Activated T-cell treated with anti-CD3 and anti-CD28 coated beads, Interleukin-2, amount 50 U/mL, for 24 hours (primary cell): ENCODE data around the gene S100A10.

Experiments
- DNase-seq: peaks from one replicate; pipeline ENCODE4 v3.0.0-alpha.2; 2020
- H3K27ac Mint-ChIP-seq: 2 replicates; pipeline ENCODE4 v1.8.0; 2020; ENCODE audit warnings: mild to moderate bottlenecking, mixed read lengths
- H3K27me3 Mint-ChIP-seq: 2 replicates; pipeline ENCODE4 v1.8.0; 2020; ENCODE audit warnings: mixed read lengths
- H3K36me3 Mint-ChIP-seq: 2 replicates; pipeline ENCODE4 v1.8.0; 2020; ENCODE audit warnings: low read depth, mixed read lengths
- H3K4me1 Mint-ChIP-seq: 2 replicates; pipeline ENCODE4 v1.8.0; 2020; ENCODE audit warnings: low read depth, mixed read lengths
- H3K4me3 Mint-ChIP-seq: 2 replicates; pipeline ENCODE4 v1.8.0; 2020; ENCODE audit warnings: mild to moderate bottlenecking, moderate library complexity, mixed read lengths
- H3K9me3 Mint-ChIP-seq: 2 replicates; pipeline ENCODE4 v1.8.0; 2020; ENCODE audit warnings: mixed read lengths

The S100A10 gene

GRCh38 chr1:152000964-152001630 lies 7.4 kb upstream of the S100A10 start:
- peaks cover 10% of the 10 kb centered on the region for H3K4me1 Mint-ChIP-seq
- H3K27ac Mint-ChIP-seq: no peak overlapping the region
- no peak for DNase-seq
- no peaks in the 10 kb centered on the region for H3K9me3 Mint-ChIP-seq
- H3K36me3 Mint-ChIP-seq: no peaks in the 10 kb centered on the region
- peaks cover 3% of the 10 kb centered on the region for H3K27me3 Mint-ChIP-seq
- H3K4me3 Mint-ChIP-seq: no peak overlapping the region

GRCh38 chr1:151998611-151999362 lies 5.1 kb upstream of the S100A10 start:
- no peak for DNase-seq
- Mint-ChIP-seq H3K4me3 (no peak overlapping the region), H3K36me3 (peaks cover 2% of the 10 kb centered on the region), H3K9me3 (no peaks in the 10 kb centered on the region), H3K27ac (no peak overlapping the region), H3K4me1 (peaks cover 23% of the 10 kb centered on the region), H3K27me3 (no peaks in the 10 kb centered on the region)

DNA sequence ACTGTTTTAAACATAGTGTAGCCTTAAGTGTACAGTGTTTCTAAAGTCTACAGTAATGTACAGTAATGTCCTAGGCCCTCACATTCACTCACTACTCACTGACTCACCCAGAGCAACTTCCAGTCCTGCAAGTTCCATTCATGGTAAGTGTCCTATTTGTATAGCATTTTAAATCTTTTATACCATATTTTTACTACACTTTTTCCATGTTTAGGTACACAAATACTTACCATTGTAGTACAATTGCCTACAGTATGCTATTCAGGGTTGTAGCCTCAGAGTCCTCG lies 3.6 kb upstream of the S100A10 start:
- no peaks in the 10 kb centered on the region for H3K9me3 Mint-ChIP-seq
- H3K4me3 Mint-ChIP-seq: no peak overlapping the region
- no peak for DNase-seq
- no peak overlapping the region for H3K27ac Mint-ChIP-seq
- H3K36me3 Mint-ChIP-seq: peaks cover 11% of the 10 kb centered on the region
- no peaks in the 10 kb centered on the region for H3K27me3 Mint-ChIP-seq
- H3K4me1 Mint-ChIP-seq: peaks cover 33% of the 10 kb centered on the region

DNA sequence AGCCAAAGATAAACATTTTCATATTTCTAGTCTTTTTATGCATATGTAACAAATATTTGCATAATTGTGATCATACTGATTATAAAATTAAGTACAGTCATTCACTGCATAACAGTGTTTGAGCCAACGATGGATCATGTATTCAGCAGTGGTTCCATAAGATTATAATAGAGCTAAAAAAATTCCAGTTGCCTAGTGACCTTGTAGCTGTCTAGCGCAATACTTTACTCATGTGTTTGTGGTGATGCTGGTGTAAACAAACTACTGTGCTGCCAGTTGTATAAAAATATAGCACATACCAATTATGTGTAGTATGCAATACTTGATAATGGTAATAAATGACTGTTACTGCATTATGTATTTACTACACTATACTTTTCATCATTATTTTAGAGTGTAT lies 2.1 kb upstream of the S100A10 start:
- Mint-ChIP-seq H3K27me3 (no peaks in the 10 kb centered on the region), H3K4me1 (peaks cover 38% of the 10 kb centered on the region), H3K27ac (no peak overlapping the region), H3K4me3 (no peak overlapping the region), H3K9me3 (no peaks in the 10 kb centered on the region), H3K36me3 (peaks cover 21% of the 10 kb centered on the region)
- no peak for DNase-seq

DNA sequence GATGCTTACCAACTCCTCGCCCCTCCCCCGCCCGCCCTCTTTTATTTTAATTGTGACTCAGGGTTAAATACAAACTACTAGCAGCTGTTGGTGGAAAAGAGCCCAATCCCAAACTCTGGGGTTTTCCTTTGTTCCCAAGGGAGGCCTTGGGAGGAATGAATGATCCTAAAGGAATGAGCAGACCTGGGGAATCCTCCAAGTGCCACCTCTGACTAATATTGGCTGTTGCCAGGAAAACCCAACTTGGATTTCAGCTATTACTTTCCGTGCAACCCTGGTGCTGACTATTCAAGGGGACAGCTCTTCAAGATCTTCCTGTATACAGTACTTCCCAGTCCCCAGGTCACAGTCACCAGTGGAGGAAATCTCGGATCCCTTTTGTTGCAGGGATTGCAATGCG lies 1.3 kb upstream of the S100A10 start:
- Mint-ChIP-seq H3K36me3 (peaks cover 23% of the 10 kb centered on the region), H3K4me1 (peaks cover 46% of the 10 kb centered on the region), H3K27me3 (no peaks in the 10 kb centered on the region), H3K9me3 (no peaks in the 10 kb centered on the region), H3K27ac (peak overlapping the region; percentile 63), H3K4me3 (peak overlapping the region; percentile 26)
- DNase-seq: no peak

- no peaks in the 10 kb centered on the region for H3K27me3 Mint-ChIP-seq
Measured at GRCh38 chr1:151993084-151993733, 450 bp downstream of the S100A10 start.

DNA sequence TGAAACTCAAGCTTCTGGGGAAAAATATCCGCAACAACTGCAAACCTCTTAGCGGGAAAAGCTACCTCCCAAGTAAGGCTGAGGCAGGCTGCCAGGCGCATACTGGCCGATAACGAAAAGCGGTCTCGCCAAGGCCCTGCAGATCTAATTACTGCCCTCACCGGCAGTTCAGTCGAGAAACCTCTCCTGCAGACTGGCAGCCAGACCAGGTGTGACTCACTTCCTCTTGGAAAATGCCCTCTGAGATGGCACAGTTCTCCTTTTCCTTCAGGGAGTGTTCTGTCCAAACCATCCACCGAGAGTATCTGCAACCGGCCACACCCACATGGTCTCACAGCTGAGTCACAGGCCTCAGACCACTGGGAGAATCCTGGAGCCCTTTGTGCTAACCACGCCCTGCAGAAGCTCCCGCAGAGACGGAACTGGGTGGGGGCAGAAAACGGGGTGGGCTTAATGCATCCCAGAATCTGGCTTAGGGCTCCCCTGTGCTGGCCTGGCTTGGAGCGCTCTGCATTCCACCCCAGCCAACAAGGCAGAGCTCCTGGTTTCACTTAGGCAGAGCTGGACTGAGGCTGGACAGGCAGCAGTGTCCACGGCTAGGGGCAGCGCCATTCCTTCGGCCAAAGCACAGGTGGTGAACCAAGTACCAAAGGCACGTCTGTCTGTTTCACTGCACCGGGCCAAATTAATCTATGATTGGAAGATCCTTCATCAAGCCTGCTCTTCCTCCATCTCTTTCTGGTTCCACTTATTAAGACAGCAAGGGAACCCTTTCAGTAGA lies 1.2 kb downstream of the S100A10 start:
- Mint-ChIP-seq H3K9me3 (no peaks in the 10 kb centered on the region), H3K27ac (peak overlapping the region; percentile 96), H3K36me3 (peaks cover 36% of the 10 kb centered on the region)

More at GRCh38 chr1:151993084-151993733, 450 bp downstream of the S100A10 start:
- H3K4me1 Mint-ChIP-seq: peaks cover 63% of the 10 kb centered on the region
- H3K9me3 Mint-ChIP-seq: no peaks in the 10 kb centered on the region
- H3K27ac Mint-ChIP-seq: peak overlapping the region; percentile 96
- peaks cover 32% of the 10 kb centered on the region for H3K36me3 Mint-ChIP-seq
- peak; percentile 69 for DNase-seq
- peak overlapping the region; percentile 94 for H3K4me3 Mint-ChIP-seq

DNA sequence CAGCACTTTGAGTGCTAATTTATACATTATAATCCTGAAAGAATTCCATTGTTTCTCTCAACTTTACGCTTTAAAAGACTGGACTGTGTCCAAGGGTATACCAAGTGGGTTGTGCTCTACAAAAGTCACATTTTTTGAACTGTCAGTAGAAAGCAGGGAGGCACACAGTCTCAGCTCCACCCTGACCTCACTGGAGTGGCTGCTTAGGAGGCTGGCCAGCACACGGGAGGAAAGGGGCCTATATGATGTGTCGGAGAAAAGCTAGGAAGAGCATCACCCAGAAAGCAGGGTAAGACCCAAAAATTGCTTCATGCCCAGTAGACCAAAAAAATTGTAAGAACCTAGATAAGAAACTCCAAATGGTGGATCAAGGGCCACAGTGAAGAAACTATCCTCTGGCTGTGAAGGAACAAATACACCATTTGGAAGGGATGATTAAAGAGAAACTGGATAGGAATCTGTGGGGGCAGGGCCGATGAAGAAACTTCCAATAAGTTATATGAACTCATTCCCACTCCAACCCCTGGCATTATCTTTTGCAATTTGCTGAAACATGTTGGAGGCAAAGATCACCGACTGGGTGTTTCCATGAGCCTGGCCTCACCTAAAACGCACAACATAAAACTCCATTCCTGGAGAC lies 1.9 kb downstream of the S100A10 start:
- Mint-ChIP-seq H3K36me3 (peaks cover 37% of the 10 kb centered on the region), H3K27ac (peak overlapping the region; percentile 96), H3K9me3 (no peaks in the 10 kb centered on the region), H3K4me3 (peak overlapping the region; percentile 94), H3K27me3 (no peaks in the 10 kb centered on the region), H3K4me1 (peaks cover 70% of the 10 kb centered on the region)
- DNase-seq: no peak

More for the DNA sequence above, 1.2 kb downstream of the S100A10 start:
- peak; percentile 46 for DNase-seq
- H3K4me1 Mint-ChIP-seq: peaks cover 68% of the 10 kb centered on the region
- H3K27me3 Mint-ChIP-seq: no peaks in the 10 kb centered on the region
- H3K4me3 Mint-ChIP-seq: peak overlapping the region; percentile 94

DNA sequence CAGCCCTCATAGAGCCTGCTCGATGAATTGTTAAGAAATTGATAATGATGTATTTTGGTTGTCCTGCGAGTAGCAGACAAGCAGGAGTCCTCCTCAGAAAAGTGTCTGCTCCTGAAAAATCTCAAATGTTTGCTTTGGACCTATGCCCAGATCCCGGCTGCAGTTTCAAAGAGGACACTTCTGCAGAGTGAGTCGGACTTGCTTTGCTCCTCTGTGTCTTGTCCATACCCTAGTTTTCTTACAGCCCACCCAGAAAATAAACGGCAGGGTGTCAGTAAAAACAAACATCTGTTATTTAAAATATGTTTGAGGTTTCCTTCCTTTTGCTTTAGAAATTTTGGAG lies 2.8 kb downstream of the S100A10 start:
- peaks cover 78% of the 10 kb centered on the region for H3K4me1 Mint-ChIP-seq
- DNase-seq: no peak
- H3K36me3 Mint-ChIP-seq: peaks cover 46% of the 10 kb centered on the region
- H3K4me3 Mint-ChIP-seq: peak overlapping the region; percentile 26
- H3K27me3 Mint-ChIP-seq: no peaks in the 10 kb centered on the region
- no peak overlapping the region for H3K27ac Mint-ChIP-seq
- H3K9me3 Mint-ChIP-seq: no peaks in the 10 kb centered on the region

- Mint-ChIP-seq H3K4me3 (no peak overlapping the region), H3K27me3 (no peaks in the 10 kb centered on the region), H3K27ac (peak overlapping the region; percentile 22), H3K9me3 (no peaks in the 10 kb centered on the region), H3K36me3 (peaks cover 52% of the 10 kb centered on the region), H3K4me1 (peaks cover 82% of the 10 kb centered on the region)
- DNase-seq: no peak
Measured at GRCh38 chr1:151990058-151990855, 3.4 kb downstream of the S100A10 start.

DNA sequence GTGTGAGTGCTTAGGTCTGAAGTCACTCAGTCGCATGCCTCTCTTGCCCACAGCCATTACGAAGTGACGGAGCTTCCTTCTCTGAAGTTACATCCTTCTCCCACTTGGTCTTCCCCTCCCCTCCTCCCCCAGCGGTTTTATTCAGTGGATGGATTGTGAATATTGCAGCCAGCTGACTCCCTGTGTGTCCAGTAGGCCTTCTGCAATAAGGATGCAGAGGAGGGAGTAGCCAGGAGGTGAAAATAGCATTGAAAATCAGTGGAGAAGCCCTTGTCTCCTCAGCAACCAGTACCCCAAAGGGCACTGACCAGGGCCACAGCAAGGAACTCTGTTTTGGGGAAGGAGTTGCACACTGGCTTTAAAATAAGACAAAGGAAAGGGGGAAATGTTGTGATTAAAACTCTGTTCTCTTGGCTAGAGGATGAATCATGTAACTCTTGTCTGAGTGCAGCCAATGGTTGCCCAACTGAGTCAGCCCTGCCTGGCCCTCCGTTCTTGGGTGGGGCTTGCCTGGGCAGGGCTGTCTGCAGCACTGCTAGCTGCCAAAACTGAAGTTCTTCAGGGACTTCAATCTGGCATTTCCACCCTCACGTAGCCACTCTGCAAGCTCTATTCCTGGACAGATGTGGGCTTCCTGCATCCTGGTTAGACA lies 4.3 kb downstream of the S100A10 start:
- Mint-ChIP-seq H3K4me1 (peaks cover 85% of the 10 kb centered on the region), H3K9me3 (no peaks in the 10 kb centered on the region), H3K4me3 (peak overlapping the region; percentile 17), H3K27me3 (no peaks in the 10 kb centered on the region), H3K36me3 (peaks cover 61% of the 10 kb centered on the region), H3K27ac (peak overlapping the region; percentile 76)
- peak; percentile 59 for DNase-seq

DNA sequence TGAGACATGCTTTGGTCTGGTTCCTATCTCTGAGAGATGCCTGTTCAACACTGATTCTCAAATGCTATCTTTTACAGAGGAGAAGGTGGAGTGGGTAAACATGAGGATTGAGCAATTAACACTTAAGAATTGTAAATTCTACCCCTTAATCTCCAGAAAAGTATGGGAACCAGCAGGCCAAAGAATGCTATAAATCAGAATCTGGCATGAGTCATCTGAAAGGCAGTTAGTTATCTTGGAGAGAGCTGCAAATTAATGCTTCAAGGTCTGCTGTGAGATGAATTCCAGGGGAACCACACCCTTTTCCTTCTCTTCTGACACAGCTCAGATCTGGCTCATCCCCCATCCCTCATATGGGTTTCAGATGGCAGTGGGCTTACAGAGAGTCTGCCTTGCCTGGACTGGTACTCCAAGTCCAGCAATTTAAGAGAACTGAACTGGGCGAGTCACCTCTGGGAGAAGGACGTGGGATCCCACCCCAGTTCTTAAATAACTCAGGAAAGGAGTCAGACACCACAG lies 5.2 kb downstream of the S100A10 start:
- no peak overlapping the region for H3K4me3 Mint-ChIP-seq
- no peak for DNase-seq
- H3K27me3 Mint-ChIP-seq: no peaks in the 10 kb centered on the region
- peak overlapping the region; percentile 56 for H3K27ac Mint-ChIP-seq
- peaks cover 68% of the 10 kb centered on the region for H3K36me3 Mint-ChIP-seq
- no peaks in the 10 kb centered on the region for H3K9me3 Mint-ChIP-seq
- peaks cover 89% of the 10 kb centered on the region for H3K4me1 Mint-ChIP-seq
